ENCODE data around the gene MAB21L4. TPM values are rescaled to one million over a fixed set of nuclear protein-coding genes. Genes with fewer than 3 reads are reported as not detected.
A peak's percentile ranks its signal among the peaks of the same experiment; 100 is the strongest.

Gene MAB21L4
- total and polyA plus RNA-seq, 2 donors from 2014 or later = 6.1 to 28.5 TPM

DNA sequence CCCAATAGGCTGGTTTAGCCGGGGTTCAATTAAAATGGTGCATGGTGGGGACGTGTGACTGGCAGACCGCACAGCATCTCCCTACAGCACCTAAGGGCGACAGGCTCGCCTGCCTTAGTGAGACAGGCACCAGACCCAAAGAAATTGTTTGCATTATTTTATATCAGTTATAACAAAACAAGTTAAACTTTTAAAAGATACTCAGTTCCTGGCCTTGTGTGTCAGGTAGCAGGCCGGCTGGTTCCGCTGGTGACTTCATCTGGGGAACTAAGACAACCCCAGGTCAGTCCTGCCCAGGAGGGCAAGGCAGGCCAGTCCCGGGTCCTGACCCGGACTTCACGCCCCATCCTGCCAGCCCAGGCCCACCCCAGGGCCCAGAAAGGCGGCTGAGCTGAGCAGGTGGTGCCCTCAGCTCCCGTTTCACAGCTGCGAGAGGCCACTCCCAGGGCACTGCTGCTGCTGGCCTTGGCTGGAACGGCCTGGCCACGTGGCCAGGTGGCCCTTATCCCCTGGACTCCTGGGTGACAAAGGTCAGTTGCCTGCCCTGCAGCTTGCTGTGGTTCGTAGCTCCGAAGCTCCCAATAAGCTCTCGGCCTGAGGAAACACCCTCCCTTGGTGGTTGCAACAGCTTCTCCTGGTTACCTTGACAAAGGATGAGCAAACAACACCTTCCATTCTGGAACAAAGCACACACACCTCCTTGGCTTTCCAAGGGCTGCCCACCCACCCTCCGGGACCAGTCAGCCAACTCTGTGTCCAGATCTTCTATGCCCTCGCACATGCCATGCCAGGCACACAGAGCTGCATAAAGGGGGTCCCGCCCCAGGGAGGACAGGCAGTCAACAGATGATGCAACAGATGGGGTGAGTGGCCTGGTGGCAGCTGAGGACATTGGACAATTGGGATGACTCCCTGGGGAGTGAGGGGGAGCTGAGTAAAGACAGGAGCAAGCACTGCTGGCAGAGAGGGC, 38.6 kb downstream of the MAB21L4 start:
- H3K4me3 ChIP-seq (ENCODE audit: low read length in 3 of 3) = no peak overlapping the region
- DNase-seq (peak in 2 of 5 donors; percentile 19 to 35), FAIRE-seq (no peak)
- no peaks in the 10 kb centered on the region for H3K27me3 ChIP-seq (ENCODE audit: control insufficient read depth, insufficient read depth, low read length)
- no peak overlapping the region for H3K9ac ChIP-seq (ENCODE audit: low read length in 3 of 3)
- peak overlapping the region in 1 of 2 donors; percentile 25 for H3K27ac ChIP-seq (ENCODE audit: low read depth in 2 of 2, low read length in 2 of 2)
- H3K9me3 ChIP-seq (ENCODE audit: control insufficient read depth in 2 of 3, insufficient read depth in 1 of 3, low read length in 3 of 3) = peaks cover 0 to 7% (median 0%) of the 10 kb centered on the region in 3 donors
- peaks cover 0 to 8% (median 0%) of the 10 kb centered on the region in 3 donors for H3K4me1 ChIP-seq (ENCODE audit: control insufficient read depth in 2 of 3, insufficient read depth in 2 of 3, low read depth in 1 of 3, low read length in 3 of 3)
- intact Hi-C loops (cut with DNase I) = loop anchor here (10.0 kb wide), 1 partner anchor 207 kb away; no protein-coding TSS in a partner anchor
- H3K36me3 ChIP-seq (ENCODE audit: control insufficient read depth in 2 of 3, insufficient read depth in 3 of 3, low read length in 3 of 3) = no peaks in the 10 kb centered on the region
- TF ChIP-seq, protein P1, sequence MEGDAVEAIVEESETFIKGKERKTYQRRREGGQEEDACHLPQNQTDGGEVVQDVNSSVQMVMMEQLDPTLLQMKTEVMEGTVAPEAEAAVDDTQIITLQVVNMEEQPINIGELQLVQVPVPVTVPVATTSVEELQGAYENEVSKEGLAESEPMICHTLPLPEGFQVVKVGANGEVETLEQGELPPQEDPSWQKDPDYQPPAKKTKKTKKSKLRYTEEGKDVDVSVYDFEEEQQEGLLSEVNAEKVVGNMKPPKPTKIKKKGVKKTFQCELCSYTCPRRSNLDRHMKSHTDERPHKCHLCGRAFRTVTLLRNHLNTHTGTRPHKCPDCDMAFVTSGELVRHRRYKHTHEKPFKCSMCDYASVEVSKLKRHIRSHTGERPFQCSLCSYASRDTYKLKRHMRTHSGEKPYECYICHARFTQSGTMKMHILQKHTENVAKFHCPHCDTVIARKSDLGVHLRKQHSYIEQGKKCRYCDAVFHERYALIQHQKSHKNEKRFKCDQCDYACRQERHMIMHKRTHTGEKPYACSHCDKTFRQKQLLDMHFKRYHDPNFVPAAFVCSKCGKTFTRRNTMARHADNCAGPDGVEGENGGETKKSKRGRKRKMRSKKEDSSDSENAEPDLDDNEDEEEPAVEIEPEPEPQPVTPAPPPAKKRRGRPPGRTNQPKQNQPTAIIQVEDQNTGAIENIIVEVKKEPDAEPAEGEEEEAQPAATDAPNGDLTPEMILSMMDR (IDR thresholded peaks at IDR 0.05; ENCODE audit: borderline replicate concordance, extremely low read depth, insufficient read depth) = no peak

DNA sequence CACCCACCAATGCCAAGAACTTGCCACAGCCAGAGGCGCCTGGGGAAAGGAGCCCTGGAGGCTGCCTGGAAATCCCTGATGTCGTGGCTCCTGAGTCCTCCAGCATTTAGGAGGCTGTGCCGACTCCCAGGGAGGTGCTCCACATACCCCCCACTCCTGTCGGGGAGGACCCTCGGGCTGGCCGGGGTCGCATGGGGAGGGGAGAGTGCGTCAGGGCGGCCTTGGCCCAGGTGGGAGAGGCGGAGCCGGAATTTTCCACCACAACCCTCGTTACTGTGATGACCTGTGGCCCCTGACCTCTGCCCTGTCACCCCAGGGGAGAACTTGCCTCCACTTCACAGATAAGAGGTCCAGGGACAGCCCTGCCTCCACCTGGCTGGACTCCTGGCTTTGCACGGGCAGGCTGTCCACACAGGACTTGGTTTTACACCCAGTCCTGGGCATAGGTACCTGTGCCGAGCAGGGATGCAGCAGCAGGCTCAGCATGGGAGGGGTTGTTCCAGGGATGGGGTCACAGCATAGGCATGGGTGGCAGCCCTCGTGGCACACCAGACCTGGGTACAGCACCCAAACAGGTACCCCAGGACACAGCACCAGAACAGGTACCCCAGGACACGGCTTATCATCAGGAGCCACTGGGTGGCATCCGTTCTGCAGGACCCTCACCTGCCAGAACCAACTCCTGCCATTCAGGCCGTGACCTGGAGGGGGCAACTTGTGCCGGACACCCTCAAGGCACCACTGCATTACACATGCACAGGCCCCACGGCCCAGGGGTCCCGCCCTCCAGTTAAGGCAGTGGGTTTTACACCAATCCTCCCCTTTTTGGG, 39.6 kb downstream of the MAB21L4 start:
- FAIRE-seq = no peak

DNA sequence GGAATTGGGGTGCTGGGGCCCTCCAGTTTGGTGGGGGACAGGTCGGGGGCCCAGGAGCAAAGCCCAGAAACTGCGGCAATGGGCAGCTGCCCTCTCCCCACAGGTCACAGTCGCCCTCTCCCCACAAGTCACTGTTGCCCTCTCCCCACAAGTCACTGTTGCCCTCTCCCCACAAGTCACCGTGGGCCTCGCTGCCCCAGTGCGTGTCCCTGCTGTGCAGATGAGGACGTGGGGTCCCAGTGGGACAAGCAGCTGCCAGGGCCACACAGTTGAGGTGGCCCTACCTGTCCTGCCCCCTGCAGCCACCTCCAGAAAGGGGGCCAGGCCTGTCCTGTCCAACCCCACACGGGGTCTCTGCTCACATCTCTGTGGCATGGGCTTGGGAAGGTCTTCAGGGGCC, 40.3 kb downstream of the MAB21L4 start:
- no peaks in the 10 kb centered on the region for H3K27me3 ChIP-seq (ENCODE audit: control insufficient read depth, insufficient read depth, low read length)
- H3K9ac ChIP-seq (ENCODE audit: low read length in 3 of 3) = no peak overlapping the region
- no peaks in the 10 kb centered on the region for H3K36me3 ChIP-seq (ENCODE audit: control insufficient read depth in 2 of 3, insufficient read depth in 3 of 3, low read length in 3 of 3)
- intact Hi-C loops (cut with DNase I) = loop anchor here (10.0 kb wide), 1 partner anchor 209 kb away; no protein-coding TSS in a partner anchor
- H3K9me3 ChIP-seq (ENCODE audit: control insufficient read depth in 2 of 3, insufficient read depth in 1 of 3, low read length in 3 of 3) = peaks cover 0 to 7% (median 0%) of the 10 kb centered on the region in 3 donors
- no peak for FAIRE-seq
- no peak overlapping the region for H3K4me3 ChIP-seq (ENCODE audit: low read length in 3 of 3)
- DNase-seq = no peak
- peaks cover 0 to 11% (median 0%) of the 10 kb centered on the region in 3 donors for H3K4me1 ChIP-seq (ENCODE audit: control insufficient read depth in 2 of 3, insufficient read depth in 2 of 3, low read depth in 1 of 3, low read length in 3 of 3)
- TF ChIP-seq, protein P1 (IDR thresholded peaks at IDR 0.05; ENCODE audit: borderline replicate concordance, extremely low read depth, insufficient read depth) = no peak
- no peak overlapping the region for H3K27ac ChIP-seq (ENCODE audit: low read depth in 2 of 2, low read length in 2 of 2)

More for the DNA sequence above, 39.6 kb downstream of the MAB21L4 start:
- TF ChIP-seq, protein P1 (IDR thresholded peaks at IDR 0.05; ENCODE audit: borderline replicate concordance, extremely low read depth, insufficient read depth) = no peak
- intact Hi-C loops (cut with DNase I) = loop anchor here (10.0 kb wide), 1 partner anchor 208 kb away; no protein-coding TSS in a partner anchor
- H3K4me1 ChIP-seq (ENCODE audit: control insufficient read depth in 2 of 3, insufficient read depth in 2 of 3, low read depth in 1 of 3, low read length in 3 of 3) = peaks cover 0 to 9% (median 0%) of the 10 kb centered on the region in 3 donors
- peaks cover 0 to 7% (median 0%) of the 10 kb centered on the region in 3 donors for H3K9me3 ChIP-seq (ENCODE audit: control insufficient read depth in 2 of 3, insufficient read depth in 1 of 3, low read length in 3 of 3)
- no peaks in the 10 kb centered on the region for H3K27me3 ChIP-seq (ENCODE audit: control insufficient read depth, insufficient read depth, low read length)
- H3K9ac ChIP-seq (ENCODE audit: low read length in 3 of 3) = no peak overlapping the region
- H3K36me3 ChIP-seq (ENCODE audit: control insufficient read depth in 2 of 3, insufficient read depth in 3 of 3, low read length in 3 of 3) = no peaks in the 10 kb centered on the region
- no peak overlapping the region for H3K4me3 ChIP-seq (ENCODE audit: low read length in 3 of 3)
- DNase-seq = peak in 2 of 5 donors; percentile 41 to 72
- no peak overlapping the region for H3K27ac ChIP-seq (ENCODE audit: low read depth in 2 of 2, low read length in 2 of 2)

All from kidney (tissue), 14 donors.